Ammon's horn (tissue), 1 donor: ENCODE data around the gene LRTM1.
A peak's percentile ranks its signal among the peaks of the same experiment; 100 is the strongest.

Source experiments
- DNase-seq: peaks from one replicate; pipeline ENCODE4 v3.0.0-alpha.2; 2016; ENCODE audit warnings: low spot score

The LRTM1 gene

DNA sequence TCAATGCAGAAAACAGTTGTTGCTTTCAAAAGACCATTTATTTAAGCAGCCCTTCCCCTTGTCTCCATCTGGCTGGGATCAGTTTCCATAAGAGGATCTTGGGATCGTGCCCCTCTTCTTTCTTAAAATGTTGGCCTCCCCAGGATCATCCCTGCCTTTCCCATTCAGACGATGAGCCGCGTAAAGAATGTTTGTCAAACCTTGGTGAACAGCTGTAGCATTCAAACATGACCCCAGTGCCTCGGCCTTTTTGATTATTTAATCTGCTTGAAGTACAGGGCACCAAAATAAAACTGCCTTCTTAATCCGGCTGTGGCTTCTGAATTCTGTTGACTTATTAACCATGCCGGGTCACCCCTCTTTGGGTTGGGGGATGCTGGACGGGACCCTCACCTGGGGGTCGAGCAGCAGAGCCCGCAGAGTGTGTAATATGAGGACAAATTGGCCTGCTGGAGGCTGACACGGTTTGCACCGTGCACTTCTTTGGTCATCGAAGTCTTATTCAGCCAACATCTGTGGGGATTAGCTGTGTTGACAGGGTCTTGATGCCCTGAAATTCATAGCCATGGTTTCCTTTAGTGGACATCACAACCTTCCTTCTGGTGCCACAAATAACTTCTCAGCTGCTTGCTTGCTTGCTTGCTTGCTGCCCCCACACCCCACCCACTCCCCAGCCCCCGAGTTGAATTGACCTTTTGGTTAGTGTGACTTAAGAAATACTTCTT is at the start of gene LRTM1:
Gene LRTM1 (minus strand): TSS at position 14 of the 725 bp plus-strand sequence. CDS start 148 bp downstream, outside the sequence.
- no peak for DNase-seq

DNA sequence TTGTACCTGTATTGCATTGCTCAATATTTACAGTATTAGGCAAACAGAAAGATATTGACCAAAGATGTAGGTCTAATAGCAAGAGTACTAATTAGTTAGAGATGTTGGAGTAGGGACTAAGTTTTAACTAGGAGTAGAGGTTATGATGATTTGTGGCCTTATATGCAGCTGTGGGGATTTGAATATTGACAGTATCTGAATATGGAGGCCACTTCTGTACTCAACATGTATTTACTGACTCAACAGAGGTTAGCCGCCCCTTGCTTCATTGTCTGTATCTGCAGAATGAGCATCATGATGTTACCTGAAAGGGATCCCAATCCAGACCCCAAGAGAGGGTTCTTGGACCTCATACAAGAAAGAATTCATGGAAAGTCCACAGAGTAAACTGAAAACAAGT is 49.6 kb upstream of the LRTM1 start:
- DNase-seq, result no peak

DNA sequence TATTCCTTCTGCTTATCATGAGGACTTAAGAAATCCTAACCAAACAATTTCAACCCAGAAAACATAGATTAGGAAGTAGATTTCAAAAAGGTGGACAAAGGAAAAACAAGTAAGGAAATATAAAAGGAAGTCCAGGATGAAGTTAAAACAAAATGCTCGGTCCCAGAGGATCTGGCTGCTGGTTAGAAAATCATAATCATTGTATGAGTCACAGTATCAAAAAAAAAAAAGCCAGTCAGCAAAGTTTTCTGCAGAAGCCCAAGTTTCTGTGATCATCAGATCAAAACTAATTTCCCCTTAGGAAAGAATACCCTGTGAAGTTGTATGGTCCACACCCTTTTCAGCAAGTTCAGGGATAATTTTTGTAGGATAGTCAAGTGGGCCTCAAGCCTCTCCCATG is 43.0 kb upstream of the LRTM1 start:
- DNase-seq, result no peak

DNA sequence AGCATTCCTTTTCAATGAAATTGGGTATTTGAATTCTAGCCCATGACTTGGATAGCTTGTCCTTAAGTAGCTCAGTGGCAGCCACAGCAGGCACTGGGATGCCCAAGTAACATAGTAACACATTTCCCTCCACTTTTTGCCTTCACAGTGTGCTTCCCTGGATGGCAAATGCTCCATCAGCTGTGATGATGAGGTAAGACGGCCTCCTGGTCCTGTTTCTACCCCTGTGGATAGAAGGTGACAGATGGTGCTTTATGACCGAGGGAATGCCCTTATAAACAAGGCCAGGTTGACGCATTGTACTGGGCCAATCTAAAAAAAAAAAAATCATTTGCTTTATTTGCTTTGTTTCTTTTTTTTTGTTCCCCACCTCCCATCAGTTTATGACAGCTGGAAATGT is 41.8 kb upstream of the LRTM1 start:
- no peak for DNase-seq

DNA sequence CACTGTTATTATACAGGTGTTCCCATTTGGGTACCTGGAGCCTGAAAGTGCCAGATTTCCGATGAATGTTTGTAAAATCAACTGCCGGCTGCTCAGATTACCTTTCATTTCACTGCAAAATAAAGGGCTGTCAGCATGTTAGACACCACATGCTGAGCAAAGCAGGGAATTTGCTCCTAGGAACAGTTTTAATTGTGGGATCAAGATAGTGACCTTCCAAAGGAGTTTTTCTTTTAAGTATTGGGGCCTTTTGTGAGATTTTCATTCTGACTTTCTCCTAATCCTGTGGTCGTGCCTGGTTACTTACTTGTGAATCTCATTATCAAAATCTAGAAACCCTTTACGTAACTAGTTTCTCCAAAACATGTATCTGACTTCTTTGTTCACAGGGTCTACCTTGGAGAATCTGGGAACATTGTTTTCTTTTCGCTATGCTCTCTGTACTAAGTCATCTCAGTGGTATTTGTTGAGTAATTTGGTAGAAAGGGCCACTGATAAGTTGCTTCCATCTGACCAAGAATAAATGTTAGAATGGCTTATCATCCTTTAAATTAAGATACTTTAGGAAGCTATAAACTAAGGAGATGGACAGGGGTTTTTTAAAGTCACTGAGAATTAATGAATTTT is 40.8 kb upstream of the LRTM1 start:
- DNase-seq, result no peak

DNA sequence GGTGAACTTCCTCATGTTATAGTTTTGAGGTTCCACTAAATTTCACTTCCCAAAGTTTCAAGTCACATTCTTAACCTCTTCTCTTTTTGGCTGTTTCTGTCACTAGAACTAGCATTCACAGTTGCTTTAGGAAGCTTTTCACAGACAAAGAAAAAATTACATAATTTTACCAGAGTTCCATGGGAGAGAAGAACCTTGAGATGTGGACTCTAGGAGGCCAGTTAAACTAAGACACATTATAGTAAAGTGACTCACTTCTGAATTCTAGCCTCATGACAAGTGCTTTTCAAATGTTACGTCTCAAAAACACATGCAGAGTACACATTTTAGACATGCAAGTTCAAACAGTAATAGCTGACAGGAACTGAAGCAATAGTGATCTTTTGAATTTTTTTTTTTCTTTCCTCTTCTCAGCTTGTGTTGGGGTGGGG is 39.9 kb upstream of the LRTM1 start:
- DNase-seq, result peak; percentile 14

DNA sequence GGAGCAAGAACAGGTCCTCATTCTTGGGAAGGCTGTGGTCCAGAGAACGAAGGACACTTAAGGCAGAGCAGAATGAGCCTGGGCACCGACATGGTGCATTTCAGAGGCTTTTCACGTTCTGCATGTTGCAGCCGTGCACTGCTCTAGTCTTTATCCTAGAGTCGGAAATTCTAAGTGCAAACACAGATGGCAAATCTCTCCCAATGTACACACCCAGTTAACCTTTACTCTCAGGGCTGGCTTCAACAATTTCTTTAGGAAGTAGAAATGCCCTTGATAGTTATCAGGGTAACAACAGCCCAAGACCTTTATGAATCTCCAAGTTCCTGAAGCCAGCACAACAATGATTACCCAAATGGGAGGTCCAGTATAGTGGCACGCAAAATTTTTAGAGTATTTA is 39.1 kb upstream of the LRTM1 start:
- no peak for DNase-seq

DNA sequence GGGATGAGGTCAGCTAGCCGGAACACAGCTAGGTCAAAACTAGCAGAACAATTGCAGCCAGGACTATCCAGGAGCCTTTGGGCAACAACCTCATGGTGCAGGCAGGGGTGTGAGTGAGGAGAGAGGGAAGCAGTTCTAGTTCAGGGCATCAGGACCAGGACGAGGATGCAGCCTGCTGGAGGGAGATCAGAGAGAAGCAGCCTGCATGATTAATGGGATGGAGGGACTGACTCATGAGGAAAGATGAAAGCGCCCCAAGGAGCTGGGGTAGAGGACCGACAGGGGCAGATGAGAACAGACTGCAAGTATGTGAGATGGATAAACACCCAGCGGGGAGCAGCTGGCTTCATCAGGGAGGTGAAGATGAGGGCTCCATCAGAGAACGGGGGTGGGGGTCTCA is 37.9 kb upstream of the LRTM1 start:
- DNase-seq, result no peak

DNA sequence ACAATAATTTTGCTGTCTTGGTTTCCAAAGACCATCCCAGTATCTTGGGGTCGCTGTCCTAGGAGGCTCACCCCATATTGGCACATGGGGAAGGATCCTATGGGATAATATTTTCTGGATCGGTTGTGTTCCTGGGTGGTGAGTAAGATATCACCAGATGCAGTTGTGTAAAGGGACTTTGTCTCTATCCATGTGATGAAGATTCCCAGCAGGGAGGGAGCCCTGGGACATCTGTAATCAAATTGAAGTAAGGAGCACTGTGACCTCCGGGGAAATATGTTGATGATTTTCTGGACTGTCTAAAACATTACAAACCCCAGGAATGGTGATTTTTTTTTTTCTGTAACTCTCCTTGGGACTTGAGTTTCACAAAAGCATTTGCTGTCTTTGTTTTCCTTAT is 36.2 kb upstream of the LRTM1 start:
- no peak for DNase-seq

DNA sequence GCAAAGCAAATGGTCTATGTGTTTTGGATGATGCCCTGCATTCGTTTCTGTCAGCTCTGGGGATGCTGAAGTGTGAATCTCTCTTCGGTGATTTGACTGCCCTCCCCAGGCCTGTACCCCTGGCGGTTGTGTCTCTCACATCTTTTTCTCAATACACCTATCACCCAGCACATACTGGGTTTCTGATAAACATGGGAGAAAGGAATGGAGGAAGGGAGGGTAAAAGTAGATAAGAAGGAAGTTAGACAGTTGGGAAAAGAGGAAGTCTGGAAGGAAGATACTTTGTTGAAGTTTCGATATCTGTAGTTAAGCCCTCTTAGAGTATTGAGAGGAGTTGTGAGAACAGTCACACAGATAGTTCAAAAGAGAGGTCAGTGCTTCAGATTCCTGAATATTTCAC is 35.8 kb upstream of the LRTM1 start:
- peak; percentile 14 for DNase-seq

DNA sequence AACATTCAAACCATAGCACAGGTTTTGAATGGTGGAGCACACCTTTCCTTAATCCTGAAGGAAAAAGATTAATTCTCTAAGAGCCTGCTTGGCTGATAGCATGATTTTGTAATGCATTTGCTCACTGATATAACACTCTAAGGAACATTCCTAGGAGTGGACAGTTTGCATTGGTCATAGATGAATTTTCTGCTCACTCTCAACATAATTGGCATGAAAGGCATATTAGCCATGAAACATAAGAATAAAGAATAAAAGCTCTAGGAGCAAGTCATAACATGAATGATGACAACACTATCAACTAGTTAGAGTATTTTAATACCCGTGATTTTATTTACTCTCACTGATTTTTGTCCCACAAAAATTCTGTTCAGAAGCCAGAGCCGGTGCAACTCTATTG is 34.3 kb upstream of the LRTM1 start:
- DNase-seq, result no peak

DNA sequence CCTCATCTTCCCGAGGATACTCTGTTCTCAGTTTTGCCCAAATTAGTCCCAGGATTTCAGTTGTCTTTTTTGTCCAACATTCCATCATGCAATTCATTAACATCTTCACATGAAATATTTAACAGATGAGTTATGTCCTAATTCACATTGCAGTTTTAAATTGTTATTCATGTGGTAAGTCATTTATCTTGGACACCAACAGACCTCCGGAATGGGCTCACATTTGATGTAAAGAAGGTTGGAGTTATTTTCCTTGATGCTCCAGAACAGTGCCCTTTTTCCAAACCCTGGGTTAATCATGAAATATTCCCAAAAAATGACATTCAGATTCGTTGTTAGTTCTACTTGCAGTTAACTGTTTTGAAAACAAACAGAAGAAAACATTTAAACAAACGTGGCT is 32.8 kb upstream of the LRTM1 start:
- DNase-seq, result no peak

DNA sequence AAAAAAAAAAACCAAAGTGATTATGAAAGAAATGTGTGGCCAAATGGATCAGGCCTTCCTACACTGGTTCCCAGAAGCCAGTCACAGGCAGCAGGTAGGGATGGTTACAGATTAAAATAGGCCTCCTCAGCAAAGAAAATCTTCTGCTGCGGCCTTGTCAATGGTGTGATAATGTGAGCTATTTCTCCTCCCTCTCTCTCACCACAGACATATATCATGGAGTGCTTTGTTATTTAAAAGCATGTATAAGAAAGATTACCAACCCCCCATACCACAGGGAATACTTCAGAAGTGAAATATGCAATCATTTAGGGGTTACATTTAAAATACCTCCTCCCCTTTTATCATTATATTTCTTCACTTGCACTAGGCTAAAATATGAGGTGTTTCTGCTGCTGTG is 32.2 kb upstream of the LRTM1 start:
- no peak for DNase-seq

DNA sequence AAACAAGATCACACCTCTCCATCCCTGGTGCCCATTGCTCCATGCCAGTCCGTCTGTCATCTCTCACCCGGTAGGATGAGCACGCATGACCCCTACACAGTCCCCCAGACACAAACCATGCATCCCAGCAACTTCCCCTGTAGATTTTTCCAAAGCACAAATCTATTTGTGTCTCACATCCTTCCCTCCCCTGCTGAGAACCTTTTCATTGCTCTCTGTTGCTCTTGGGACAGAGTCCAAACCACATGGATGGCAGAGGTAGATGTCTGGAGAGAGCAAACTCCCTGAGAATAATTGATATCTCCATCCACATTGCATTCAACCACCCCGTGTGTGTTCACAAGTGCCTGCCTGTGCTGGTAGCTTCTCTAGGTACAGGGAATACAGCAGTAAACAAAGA is 29.9 kb upstream of the LRTM1 start:
- no peak for DNase-seq

DNA sequence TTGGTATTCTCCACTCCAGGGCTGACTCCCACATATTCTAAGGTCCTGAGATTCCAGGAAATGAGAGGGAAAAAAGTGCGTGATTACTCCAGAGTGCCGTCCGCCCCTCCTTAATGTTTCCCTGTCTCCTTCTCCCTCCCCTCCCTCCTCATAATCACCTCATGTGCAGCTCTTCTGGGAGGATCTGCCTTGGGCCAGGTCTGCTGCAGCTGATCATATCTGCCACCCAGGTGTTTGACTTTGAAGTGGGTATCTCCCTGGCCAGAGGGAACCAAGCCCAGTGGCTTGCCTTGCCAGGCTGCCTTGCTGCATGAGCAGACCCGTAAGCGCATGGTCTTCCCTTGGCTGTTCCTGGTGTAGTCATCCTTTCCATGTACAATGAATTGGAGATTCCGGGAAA is 28.1 kb upstream of the LRTM1 start:
- no peak for DNase-seq

DNA sequence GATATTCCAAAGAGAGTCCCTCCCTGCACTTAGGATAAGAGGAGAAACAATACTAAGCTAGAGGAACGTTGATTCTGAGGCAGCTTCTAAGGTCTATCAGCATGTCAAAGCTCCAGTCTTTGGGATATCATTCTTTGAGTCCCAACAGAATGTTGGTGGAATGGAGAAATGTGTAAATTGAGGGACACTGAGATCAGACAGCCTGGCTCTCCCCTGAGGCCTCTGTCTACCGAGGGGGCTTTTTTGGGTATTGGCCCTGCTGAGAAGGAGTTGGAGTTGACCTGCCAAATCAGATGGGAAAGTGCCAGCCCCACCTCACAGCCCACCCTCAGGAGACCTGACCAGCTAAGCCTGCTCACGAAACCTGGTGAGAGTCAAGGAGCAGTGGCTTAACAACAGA is 27.6 kb upstream of the LRTM1 start:
- DNase-seq, result no peak

DNA sequence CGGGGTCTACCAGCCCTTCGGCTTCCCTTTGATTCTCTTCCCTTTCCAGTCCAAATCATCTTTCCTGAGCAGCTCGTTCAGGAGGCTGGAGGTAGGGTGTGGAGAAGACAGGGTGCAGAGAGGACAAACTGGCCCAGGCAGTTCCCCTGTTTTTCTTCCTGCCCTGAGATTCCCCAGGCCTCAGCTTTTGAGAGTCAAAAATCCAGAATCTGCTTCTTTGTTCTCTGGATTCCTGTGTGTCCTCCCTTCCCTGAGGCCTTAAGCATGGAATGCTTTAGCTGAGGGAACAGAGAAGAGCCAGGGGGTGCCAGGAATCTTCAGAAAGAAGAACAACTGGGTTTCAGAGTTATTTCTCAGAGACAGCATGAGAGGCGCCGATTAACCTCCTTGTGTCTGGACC is 26.7 kb upstream of the LRTM1 start:
- DNase-seq, result no peak

DNA sequence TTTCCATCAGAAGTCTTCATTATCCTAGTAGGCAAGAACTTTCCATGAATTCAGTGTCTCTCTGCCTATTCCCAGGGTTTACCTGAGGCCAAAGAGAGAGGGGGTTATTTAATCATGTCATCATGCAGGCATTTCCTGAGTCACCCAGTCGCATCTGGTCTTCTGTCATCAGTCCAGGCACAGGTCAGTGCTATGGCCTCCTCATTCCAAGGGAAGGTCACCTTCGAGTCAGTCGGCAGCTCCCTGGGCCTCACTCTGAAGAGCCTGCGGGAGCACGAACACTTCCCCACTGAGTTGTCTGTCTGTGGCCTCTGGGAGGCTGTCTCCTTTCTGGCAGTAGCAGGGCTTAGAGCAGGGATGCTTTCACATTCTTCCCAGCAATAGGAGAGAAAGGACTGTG is 26.2 kb upstream of the LRTM1 start:
- DNase-seq, result no peak

DNA sequence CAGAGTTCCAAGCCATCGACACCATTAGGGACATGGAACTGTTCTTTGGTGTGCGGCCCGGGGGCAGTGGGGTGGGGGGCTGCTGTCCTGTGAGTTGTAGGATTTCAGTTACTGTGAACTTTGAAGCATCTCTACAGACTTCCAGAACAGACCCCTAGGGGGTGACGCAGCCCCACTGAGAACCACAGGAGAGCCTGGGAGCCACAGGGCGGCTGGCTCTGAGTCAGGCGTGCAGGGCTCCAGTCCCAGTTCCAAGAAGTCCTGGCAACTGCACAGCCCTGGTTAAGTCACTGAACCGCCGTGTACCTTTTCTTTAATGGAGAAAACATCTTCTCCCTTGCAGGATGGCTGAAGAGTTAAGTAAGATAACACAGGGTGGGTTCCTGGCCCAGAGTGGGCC is 23.5 kb upstream of the LRTM1 start:
- peak; percentile 76 for DNase-seq

DNA sequence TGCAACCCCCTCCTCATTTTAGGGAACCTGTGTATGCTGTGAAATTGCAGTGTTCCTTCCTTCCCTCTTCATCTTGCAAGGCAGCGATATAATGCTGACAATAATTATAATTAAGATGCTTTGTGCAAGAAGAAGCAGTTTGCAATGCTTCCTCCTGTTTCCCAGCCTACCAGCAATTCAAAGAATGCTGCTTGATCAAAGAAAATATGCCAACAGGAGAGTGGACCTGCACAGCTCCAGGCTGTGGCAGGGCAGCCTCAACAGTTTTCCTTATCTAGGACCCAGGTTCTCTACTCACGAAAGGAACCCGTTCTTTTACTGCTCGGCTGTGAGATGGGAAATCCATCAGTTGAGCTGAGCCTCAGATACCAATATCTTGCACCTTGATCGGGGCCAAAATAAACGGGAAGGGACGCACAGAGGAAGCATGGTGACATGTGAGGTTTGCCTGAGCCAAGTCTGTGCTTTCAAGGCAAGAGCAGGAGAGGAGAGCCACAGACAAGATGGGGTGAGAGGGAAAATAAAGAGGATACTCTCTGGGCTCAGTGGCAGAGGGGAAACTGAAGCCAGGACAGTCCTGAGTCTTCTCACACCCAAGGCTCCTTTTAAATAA is 22.6 kb upstream of the LRTM1 start:
- no peak for DNase-seq

DNA sequence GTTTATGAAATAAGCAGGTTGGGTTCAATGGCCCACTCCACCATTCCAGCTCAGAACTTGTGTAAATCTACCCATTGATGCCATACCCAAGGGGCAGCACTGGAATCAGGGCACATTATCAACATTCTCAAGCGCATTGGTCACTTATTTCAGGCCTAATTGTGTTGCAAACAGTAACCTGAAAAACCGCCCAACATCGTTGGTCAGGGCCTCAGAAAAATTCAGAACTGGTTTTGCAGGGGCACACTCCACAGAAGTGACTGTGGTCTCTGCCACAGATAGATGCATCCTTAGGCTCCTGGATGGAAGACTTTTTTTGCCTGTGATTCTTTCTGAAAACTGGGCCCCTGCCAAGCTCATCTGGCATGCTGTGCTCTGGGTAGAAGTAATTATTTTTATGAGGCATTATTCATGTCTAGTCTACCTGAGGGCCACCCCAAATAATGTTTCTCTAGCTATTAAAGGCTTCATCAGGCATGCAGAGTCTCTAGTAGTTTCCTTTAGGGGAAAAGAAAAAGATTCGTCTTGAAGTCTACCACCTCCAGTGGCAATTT is 21.7 kb upstream of the LRTM1 start:
- no peak for DNase-seq

DNA sequence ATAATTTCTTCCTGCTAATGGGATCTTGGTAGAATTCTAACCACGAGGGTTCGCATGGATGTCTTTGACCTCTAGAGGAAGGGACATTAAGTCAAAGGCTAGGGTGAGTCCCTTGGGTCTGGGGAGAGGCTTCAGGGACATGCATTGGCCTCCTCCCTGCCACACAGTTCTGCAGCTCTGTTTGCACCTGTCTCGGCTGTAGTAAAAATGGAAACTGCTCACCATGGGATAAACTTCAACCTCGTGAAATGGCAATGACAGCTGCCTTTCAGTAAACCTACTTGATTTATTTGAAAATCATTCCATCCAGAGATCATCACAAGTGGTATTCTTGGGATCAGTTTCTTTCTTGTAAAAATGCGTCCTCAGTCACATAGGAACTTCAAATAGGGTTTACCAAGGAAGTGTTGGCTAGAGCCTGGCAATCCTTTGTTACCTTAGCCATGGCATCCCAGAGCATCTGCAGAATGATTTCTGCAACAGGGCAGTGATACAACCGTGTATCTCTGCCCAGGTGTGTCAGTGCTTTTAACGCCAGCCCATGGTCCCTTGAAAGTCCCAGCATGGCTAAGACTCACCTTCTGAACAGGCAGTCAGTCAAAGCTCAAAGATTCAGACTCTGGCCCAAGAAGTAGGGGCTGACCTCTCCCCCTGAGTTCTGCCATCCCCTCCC is 14.0 kb upstream of the LRTM1 start:
- DNase-seq, result no peak

DNA sequence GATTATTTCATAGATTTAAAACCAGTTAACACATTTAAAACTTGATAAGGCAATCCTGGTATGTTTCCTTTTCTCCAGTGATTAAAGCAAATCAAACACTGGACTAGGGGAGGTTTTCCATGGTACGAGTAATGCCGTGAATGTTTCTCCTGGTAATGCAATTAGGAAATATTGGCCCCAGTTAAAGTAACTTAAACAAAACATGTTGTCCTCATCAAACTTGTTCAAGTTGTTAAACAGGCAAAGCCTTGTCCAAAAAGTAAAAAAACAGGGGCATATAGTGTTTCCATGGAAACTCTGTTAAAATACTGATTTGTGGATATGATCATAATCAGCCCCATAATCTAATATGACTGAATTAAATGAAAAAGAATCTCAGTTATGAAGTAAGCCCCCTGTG is 13.1 kb upstream of the LRTM1 start:
- DNase-seq, result no peak
